HEK293T (cell line): ENCODE measurements around the gene RAN.

Experiments used
- BHLHE40 ChIP-seq: fragments of 450-650 bp; IDR thresholded peaks from 2 replicates; pipeline ENCODE4 v1.6.1; 2016; ENCODE audit warnings: mild to moderate bottlenecking, moderate library complexity, borderline replicate concordance
- ELF4 ChIP-seq: fragments of 450-650 bp; IDR thresholded peaks from 2 replicates; pipeline ENCODE4 v1.6.1; 2017; ENCODE audit warnings: antibody characterized with exemption
- FOXA1 ChIP-seq: fragments of 450-650 bp; IDR thresholded peaks from 2 replicates; pipeline ENCODE4 v1.6.1; 2016; ENCODE audit warnings: mild to moderate bottlenecking
- HDGF ChIP-seq: fragments of 450-650 bp; IDR thresholded peaks from 2 replicates; pipeline ENCODE4 v1.6.1; 2017; ENCODE audit warnings: antibody characterized with exemption, borderline replicate concordance
- NFRKB ChIP-seq: fragments of 450-650 bp; IDR thresholded peaks from 2 replicates; pipeline ENCODE4 v1.6.1; 2016; ENCODE audit warnings: mild to moderate bottlenecking, moderate library complexity
- SUZ12 ChIP-seq: fragments of 450-650 bp; IDR thresholded peaks from 2 replicates; pipeline ENCODE4 v1.6.1; 2016; ENCODE audit warnings: mild to moderate bottlenecking
- ZNF384 ChIP-seq: fragments of 450-650 bp; IDR thresholded peaks from 2 replicates; pipeline ENCODE4 v1.6.1; 2016

- TF ChIP-seq SUZ12, result no peak
- TF ChIP-seq FOXA1, result no peak
- no peak for TF ChIP-seq ELF4
- no peak for TF ChIP-seq BHLHE40
- TF ChIP-seq ZNF384, result no peak
- TF ChIP-seq HDGF, result no peak
- TF ChIP-seq NFRKB, result no peak
These were observed 13.8 kb upstream of the RAN start for GRCh38 chr12:130858084-130858483.
